DMS153 treated with DMSO at 0.1 percent for 48 hours (cell line): ENCODE results near the gene HEXA.
A peak's percentile ranks its signal among the peaks of the same experiment; 100 is the strongest.

Experiments
- DNase-seq: peaks from one replicate; lab custom pipeline; 2025; ENCODE audit not compliant: unreplicated experiment; lab: John Stamatoyannopoulos, UW

The HEXA gene

DNA sequence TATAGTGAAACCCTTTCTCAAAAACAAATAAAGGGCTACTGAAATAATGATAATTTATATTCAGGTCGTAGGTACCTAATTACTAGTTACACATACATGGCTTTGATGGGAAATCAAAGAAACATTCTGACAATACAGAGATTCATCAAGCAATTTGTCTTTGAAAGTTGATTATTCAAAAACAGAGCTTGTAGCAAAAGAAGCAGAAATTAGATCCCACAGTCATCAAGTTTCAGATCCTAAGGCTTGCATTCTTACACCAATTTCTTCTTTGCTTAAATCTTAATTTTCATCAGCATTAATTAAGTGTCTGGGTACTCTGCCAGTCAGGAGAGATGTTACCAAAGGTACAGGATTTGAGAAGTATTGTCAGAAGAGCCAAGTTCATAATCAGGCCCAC, 1.5 kb upstream of the HEXA start:
- DNase-seq: no peak

DNA sequence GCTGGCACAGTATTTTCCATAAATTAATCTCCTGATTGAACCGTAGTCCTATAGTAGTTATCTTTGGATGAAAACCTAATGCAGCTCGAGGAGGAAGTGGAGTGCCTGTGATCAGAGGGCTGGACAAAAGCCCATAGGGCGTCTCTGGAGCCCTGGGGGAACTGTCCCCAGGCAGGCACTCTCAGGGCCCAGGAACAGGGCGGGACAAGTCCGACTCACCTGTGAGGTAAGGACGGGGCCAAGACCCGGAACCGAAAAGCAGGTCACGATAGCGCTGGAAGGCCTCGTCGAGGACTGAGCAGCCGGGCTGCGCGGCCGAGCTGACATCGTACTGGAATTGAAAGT, 341 bp downstream of the HEXA start:
- no peak for DNase-seq

- DNase-seq: no peak
Measured at GRCh38 chr15:72372361-72372760, 3.5 kb downstream of the HEXA start.

- no peak for DNase-seq
Measured at GRCh38 chr15:72369964-72370363, 5.8 kb downstream of the HEXA start.

DNA sequence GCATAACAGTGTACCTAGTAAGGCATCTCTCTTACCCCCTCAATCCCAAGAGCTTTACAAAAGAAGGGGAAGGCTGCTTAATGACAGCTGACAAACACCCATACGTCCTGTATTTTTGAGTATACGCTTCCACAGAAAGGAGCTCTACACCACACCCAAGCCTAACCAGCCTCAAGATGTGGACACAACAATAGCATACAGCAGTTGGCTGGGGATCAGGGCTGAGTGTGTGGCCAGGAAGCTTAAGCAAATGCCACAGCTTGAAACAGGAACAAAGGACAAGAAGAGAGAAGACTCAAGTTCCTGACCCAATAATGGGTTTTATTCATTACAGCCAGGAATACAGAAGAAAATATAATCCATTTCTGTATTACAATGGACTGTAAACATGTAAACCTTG, 6.9 kb downstream of the HEXA start:
- no peak for DNase-seq

- no peak for DNase-seq
Measured at GRCh38 chr15:72368325-72368724, 7.5 kb downstream of the HEXA start.

DNA sequence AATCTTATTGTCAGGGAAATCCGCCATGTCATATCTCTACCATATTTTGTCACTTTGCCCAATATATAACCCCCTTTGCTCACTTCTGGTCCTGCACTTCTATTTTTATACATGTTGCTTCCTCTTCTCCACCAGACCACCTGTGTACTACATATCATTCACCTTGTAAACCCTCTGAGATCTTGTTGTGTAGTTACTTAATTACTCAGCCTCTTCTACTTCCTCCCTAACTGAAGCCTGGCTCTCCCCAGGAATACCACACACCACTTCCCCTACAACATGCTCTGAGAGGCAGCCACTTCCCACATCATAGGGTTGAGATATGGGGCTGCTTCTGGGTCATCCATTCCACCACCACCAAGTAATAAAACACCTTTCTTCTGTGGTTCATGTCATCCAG, 10.0 kb downstream of the HEXA start:
- DNase-seq: no peak

- DNase-seq: no peak
Measured at GRCh38 chr15:72361176-72361575, 14.6 kb downstream of the HEXA start.

GRCh38 chr15:72358650-72359171, 17.1 kb downstream of the HEXA start:
- DNase-seq: no peak

- no peak for DNase-seq
Measured at GRCh38 chr15:72358121-72358520, 17.7 kb downstream of the HEXA start.

DNA sequence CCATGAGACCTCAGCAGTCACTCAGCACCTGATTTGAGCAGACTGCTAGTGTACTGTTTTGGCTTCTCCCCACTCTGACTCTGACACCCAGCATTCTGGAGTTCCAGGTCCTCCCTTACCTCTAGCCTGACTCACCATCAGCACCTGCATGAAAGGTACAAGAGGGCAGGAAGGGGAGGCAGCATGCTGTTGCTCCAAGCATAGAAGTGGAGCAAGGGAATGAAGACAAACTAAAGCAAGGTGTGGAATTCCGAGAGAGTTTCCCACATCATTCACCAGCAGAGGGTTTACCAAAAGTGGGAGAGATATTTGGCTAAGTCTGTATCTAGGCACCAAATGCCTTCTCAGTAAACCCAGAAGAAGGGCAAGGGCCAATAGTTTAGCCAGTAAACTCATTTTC, 21.3 kb downstream of the HEXA start:
- DNase-seq: no peak

DNA sequence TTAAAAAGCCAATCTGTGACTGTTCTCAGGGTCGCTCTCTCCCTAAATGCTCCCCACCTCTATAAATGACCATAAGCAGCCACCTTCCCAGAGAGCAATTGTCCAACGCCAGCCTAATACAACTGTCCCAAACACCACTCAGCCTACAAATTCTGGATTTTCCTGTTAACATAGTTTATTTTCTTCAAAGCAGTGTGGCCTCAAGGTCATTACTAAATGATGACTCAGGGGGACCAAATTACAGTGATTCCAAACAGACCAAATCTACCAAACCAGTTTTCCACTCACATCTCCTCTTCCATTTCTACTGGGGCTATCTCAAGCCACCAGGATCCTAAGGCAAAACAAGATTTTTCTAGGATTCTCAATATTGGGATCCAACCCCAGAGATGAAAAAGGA, 22.5 kb downstream of the HEXA start:
- no peak for DNase-seq

DNA sequence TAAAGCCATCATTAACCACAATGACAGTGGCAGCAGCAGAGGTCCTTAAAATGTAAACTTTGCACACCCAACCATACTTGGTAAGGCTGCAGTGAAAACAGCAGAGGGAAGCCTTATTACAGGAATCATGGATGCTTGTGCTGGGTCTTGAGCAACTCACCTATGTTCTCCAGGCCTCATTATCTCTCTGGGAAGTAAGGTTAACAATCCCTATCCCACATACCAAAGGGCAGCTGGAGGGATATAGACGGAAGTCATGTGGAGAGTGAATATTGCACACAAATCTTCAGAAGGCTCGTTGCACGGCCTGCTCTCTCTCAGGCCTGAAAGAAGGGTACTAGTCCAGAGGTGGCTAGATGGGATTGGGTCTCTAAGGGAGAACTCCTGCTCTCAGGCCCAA, 30.0 kb downstream of the HEXA start:
- DNase-seq: no peak

- DNase-seq: no peak
Measured at GRCh38 chr15:72345280-72345679, 30.5 kb downstream of the HEXA start.

DNA sequence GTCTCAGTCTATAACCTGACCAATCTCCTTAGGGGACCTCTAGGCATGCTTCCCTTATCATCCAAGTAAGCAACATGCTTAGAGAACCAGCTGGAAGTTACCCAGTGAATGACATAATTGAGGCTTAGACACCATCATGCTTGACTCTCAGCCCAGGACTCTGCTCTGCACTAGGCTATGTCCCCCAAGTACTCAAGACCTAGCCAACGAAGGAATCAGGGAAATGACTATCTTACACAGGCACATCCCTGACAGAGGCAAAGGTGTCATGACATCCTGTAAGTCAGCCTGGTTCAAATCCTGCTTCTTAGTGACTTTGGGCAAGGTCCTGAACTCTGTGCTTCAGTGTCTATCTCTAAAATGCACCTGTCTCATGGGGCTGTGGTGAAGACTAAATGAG, 31.2 kb downstream of the HEXA start:
- DNase-seq: no peak

DNA sequence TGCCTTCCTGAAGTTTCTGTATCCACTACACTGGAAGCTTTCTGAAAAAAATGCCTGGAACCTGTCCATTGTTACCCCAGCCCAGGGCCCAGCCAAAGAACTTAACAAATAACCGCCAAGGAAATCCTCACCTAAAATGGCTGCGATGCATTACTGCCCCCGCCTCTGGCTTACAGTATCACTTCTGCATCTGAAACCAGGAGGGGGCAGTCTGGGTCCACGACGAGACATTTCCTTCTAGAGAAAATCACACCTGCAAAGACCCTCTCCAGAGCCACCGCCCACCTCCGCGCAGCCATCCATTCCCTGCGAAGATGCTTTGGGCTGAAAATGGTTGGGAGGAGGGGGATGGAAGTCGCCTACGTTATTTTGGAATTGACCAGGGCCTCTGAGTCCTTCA, 33.4 kb downstream of the HEXA start:
- DNase-seq: no peak

DNA sequence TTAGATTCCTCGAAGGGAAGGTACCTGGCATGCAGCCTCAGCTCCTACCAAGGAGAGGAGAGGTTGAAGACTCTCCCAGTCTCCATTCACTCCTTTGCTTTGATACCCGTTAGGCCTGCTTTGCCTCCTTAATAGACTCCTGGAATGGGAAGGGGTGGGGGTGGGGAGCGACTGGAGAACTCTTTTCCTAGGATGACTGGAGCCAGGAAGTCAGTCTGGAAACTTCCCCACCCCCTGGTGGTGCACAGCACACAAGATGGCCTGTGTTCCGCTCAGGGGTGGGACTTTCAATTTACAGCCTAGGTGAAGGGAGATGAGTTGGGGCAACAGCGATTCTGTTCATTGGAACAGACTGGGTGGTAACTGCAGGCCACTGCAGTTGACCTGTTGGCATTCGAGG, 34.5 kb downstream of the HEXA start:
- no peak for DNase-seq

- DNase-seq: no peak
Measured at GRCh38 chr15:72340366-72340765, 35.4 kb downstream of the HEXA start.

DNA sequence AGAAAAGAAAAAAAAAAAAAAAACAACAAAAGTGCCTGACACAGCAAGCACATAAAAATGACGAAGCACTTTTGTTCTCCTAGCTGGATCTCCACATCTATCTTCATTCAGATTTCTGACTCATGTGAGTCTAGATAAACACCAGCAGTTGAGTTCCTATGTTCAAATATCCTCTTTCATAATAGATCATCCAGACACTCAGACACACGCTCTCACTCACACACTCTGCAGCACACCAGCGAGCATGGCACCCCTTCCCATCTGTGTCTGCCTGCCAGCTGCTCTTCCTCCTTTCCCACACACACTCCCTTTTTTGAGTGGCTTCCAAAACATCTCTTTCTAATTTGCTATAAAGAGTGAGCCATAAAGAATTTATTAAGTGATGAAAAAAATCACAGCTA, 36.0 kb downstream of the HEXA start:
- DNase-seq: peak; percentile 25

DNA sequence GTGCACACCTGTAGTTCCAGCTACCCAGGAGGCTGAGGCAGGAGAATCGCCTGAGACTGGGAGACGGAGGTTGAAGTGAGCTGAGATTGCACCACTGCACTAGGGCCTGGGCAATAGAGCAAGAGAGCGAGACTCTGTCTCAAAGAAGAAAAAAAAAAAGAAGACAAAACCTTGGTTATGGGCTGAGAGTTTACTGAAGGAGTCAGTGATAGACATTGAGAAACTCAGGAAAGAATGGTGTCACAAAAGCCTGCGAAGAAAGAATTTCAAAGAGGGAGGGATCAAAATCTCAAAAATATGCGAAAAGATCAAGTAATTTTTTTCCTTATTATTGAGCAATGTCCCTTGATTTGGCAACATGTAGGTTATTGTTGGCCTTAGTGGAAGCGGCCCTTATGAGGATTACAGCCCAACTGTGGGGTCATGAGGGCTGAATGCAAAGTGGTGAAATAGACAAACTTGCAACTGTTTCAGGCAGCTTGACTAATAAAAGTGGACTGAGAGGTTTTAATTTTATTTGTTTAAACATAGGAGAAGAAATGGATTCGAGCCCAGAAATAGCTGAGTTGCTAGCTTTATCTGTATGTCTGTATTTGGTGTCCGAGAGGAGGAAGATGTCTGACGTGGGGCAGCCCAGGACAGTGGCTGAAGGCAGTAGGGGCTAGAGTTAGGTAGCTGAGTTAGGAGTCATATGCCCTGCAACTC, 37.0 kb downstream of the HEXA start:
- DNase-seq: no peak

DNA sequence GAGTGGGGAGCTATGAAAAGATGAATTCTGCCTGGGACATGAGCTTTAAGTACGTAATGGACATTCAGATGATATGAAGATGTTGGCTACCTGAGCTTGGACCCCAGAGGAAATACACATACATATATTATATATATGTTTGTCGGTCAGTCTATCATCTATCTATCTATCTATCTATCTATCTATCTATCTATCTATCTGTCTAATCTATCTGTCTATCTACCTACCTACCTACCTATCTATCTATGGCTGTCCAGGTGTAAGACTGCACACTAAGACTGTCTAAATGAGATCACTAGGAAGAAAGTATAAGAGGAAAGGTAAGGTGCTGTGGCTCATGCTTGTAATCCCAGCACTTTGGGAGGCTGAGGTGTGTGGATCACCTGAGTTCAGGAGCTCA, 37.7 kb downstream of the HEXA start:
- no peak for DNase-seq

DNA sequence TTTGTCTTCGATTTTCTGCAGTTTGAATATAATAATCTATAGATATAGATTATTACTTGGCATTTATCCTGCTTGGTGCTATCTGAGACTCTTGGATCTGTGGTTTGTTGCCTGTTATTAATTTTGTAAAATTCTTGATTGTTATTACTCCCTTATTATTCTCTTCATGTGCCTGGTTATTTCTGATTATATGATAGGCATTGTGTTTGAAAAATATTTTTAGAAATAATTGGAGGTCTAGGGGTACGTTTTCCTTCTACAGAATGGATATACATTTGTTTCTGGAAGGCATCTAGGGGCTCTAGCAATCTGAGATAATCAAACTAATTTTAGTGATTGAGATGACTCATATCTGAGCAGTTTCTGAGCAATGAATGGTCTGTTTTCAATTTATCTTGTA, 41.0 kb downstream of the HEXA start:
- DNase-seq: no peak

DNA sequence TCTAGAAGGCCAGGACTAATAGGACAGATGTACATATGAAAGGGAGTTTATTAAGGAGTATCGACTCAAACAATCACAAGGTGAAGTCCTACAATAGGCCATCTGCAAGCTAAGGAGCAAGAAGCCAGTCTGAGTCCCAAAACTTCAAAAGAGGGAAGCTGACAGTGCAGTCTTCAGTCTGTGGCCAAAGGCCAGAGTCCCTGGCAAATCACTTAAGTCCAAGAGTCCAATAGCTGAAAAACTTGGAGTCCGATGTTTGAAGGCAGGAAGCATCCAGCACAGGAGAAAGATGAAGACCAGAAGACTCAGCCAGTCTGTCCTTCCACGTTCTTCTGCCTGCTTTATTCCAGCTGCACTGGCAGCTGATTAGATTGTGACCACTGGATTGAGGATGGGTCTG, 44.8 kb downstream of the HEXA start:
- DNase-seq: no peak
